ENCODE data around the gene C12orf42.

GRCh38 chr12:103279444-103279843 is 216.3 kb downstream of the C12orf42 start:
- TF ChIP-seq, protein P1, sequence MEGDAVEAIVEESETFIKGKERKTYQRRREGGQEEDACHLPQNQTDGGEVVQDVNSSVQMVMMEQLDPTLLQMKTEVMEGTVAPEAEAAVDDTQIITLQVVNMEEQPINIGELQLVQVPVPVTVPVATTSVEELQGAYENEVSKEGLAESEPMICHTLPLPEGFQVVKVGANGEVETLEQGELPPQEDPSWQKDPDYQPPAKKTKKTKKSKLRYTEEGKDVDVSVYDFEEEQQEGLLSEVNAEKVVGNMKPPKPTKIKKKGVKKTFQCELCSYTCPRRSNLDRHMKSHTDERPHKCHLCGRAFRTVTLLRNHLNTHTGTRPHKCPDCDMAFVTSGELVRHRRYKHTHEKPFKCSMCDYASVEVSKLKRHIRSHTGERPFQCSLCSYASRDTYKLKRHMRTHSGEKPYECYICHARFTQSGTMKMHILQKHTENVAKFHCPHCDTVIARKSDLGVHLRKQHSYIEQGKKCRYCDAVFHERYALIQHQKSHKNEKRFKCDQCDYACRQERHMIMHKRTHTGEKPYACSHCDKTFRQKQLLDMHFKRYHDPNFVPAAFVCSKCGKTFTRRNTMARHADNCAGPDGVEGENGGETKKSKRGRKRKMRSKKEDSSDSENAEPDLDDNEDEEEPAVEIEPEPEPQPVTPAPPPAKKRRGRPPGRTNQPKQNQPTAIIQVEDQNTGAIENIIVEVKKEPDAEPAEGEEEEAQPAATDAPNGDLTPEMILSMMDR (IDR thresholded peaks at IDR 0.05; ENCODE audit: low read length) = no peak
- no peak for TF ChIP-seq EZH2 (IDR thresholded peaks at IDR 0.05; ENCODE audit: borderline replicate concordance, low read length)
